Omental fat pad (tissue), 4 donors: ENCODE results near the gene RASSF1. TPM values are rescaled to one million over a fixed set of nuclear protein-coding genes. Genes with fewer than 3 reads are reported as not detected.
A peak's percentile ranks its signal among the peaks of the same experiment; 100 is the strongest.
"Not testable (repeated sequence)": the region's sequence is repeated elsewhere in the genome, so short reads cannot be mapped to it uniquely, and the experiment has no call there.

Source experiments
- ATAC-seq: fragments of 150-250 bp; one replicate; pipeline ENCODE4 v1.9.1; 2016; ENCODE audit warnings: mild to moderate bottlenecking, moderate library complexity; ENCODE audit not compliant: low FRiP score
- DNase-seq: peaks from one replicate; pipeline ENCODE4 v3.0.0-alpha.2; 2019; ENCODE audit warnings: low spot score
- CTCF ChIP-seq, 3 donors: fragments of 450-650 bp; IDR thresholded peaks; one replicate each; pipeline ENCODE4 v1.5.1; 2016 to 2017; ENCODE audit warnings: antibody characterized with exemption in 3 of 3, mild to moderate bottlenecking in 3 of 3, moderate library complexity in 2 of 3
- total RNA-seq, 4 donors: library from RNA; depleted of rRNA; stranded (reverse); fragments of >200 nt; gene quantifications; one replicate each; pipeline ENCODE4 v1.1.0, GENCODE V29; 2016

Gene RASSF1
- total RNA-seq, 4 donors from 2014 or later, result 42.1 to 82.0 (median 53.3) TPM

GRCh38 chr3:50292159-50293078 is 48.2 kb downstream of the RASSF1 start, which contains the start of gene IFRD2:
IFRD2 (minus strand) TSS chr3:50292429; CDS start chr3:50292274, 155 bp downstream.
- peak; percentile 97 for ATAC-seq
- peak; percentile 77 for DNase-seq
- no peak for TF ChIP-seq CTCF (IDR thresholded peaks at IDR 0.05)

- TF ChIP-seq CTCF (IDR thresholded peaks at IDR 0.05), result no peak
- ATAC-seq (no peak), DNase-seq (no peak)
These were observed 50.4 kb downstream of the RASSF1 start for GRCh38 chr3:50290161-50290641.

- TF ChIP-seq CTCF (IDR thresholded peaks at IDR 0.05), result no peak
- no peak for ATAC-seq
- no peak for DNase-seq
These were observed 51.5 kb downstream of the RASSF1 start for GRCh38 chr3:50289130-50289529.

GRCh38 chr3:50288387-50289007 is 52.1 kb downstream of the RASSF1 start:
- no peak for ATAC-seq
- TF ChIP-seq CTCF (IDR thresholded peaks at IDR 0.05), result no peak
- no peak for DNase-seq

- ATAC-seq, result no peak
- no peak for TF ChIP-seq CTCF (IDR thresholded peaks at IDR 0.05)
These were observed 53.4 kb downstream of the RASSF1 start for GRCh38 chr3:50287262-50287661.

GRCh38 chr3:50286322-50287227 is 54.1 kb downstream of the RASSF1 start:
- TF ChIP-seq CTCF (IDR thresholded peaks at IDR 0.05), result no peak
- ATAC-seq, result no peak
- no peak for DNase-seq

More at GRCh38 chr3:50287262-50287661, 53.4 kb downstream of the RASSF1 start:
- DNase-seq, result no peak

GRCh38 chr3:50284121-50284520 is 56.5 kb downstream of the RASSF1 start:
- not testable (repeated sequence) for ATAC-seq, DNase-seq
